ENCODE results near the gene NCKAP5L.

NCKAP5L gene

DNA sequence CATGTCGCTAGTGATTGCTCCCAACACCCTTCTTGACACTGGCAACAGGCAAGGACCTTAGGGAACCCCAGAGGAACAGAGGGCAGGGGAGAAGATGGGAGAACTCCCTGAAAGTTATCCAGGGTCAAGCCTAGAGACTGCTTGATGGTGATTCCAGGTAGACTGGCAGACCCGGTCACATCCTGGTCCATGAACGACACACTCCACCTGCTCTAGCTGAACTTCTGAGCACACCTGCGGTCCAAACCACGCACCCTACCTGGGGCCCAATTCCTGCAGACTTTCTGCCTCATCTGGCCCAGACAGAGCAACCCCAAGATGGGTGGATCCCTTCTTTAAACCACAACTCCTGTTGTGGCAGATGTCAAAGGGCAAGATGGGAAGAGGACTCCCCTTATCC is 34.2 kb downstream of the NCKAP5L start:
- no peaks in the 10 kb centered on the region for H3K9me3 ChIP-seq (ENCODE audit: insufficient read depth, low read depth, low read length)
- no peaks in the 10 kb centered on the region for H3K79me1 ChIP-seq (ENCODE audit: low read length)
- no peak overlapping the region for H2BK12ac ChIP-seq (ENCODE audit: low read length)
- no peak overlapping the region for H3K4ac ChIP-seq (ENCODE audit: low read depth, low read length)
- H3K4me3 ChIP-seq (ENCODE audit: low read depth, low read length): no peak overlapping the region
- H3K27me3 ChIP-seq (ENCODE audit: insufficient read depth, low read length): no peaks in the 10 kb centered on the region
- no peak overlapping the region for H2BK5ac ChIP-seq (ENCODE audit: low read depth, low read length, poor library complexity)
- no peak overlapping the region for H4K12ac ChIP-seq (ENCODE audit: low read depth, low read length)
- H4K91ac ChIP-seq (ENCODE audit: low read depth, low read length): no peak overlapping the region
- no peak for DNase-seq
- no peaks in the 10 kb centered on the region for H3K4me1 ChIP-seq (ENCODE audit: control insufficient read depth in 1 of 2, insufficient read depth in 2 of 2, low read length in 2 of 2)
- H3K27ac ChIP-seq (ENCODE audit: low read depth, low read length): no peak overlapping the region
- no peak overlapping the region for H2BK120ac ChIP-seq (ENCODE audit: insufficient read depth, low read length, poor library complexity)
- H3K4me2 ChIP-seq (ENCODE audit: low read length): no peak overlapping the region
- H3K9ac ChIP-seq (ENCODE audit: low read length): no peak overlapping the region
- H4K8ac ChIP-seq (ENCODE audit: low read depth, low read length): no peak overlapping the region
- H3K79me2 ChIP-seq (ENCODE audit: control insufficient read depth, insufficient read depth, low read length, poor library complexity): no peaks in the 10 kb centered on the region
- no peak overlapping the region for H3K23ac ChIP-seq (ENCODE audit: low read length)
- peaks cover 60 to 65% of the 10 kb centered on the region in 2 experiments for H3K36me3 ChIP-seq (ENCODE audit: control insufficient read depth in 1 of 2, insufficient read depth in 2 of 2, low read length in 2 of 2)
- no peak overlapping the region for H3K14ac ChIP-seq (ENCODE audit: low read length)
- no CpG with 5 or more reads among the region's 5 CpGs for WGBS (ENCODE audit: extremely low coverage, insufficient coverage, insufficient read length)
- H2AK5ac ChIP-seq (ENCODE audit: low read length): no peak overlapping the region
- H2AFZ ChIP-seq (ENCODE audit: insufficient read depth, low read length, poor library complexity): no peak overlapping the region
- no peak overlapping the region for H3K18ac ChIP-seq (ENCODE audit: low read length)

- Histone ChIP-seq H3K18ac (ENCODE audit: low read length) (no peak overlapping the region), H3K27me3 (ENCODE audit: insufficient read depth, low read length) (no peaks in the 10 kb centered on the region), H2BK5ac (ENCODE audit: low read depth, low read length, poor library complexity) (no peak overlapping the region), H3K14ac (ENCODE audit: low read length) (no peak overlapping the region), H2BK12ac (ENCODE audit: low read length) (no peak overlapping the region), H3K4me3 (ENCODE audit: low read depth, low read length) (no peak overlapping the region), H3K23ac (ENCODE audit: low read length) (no peak overlapping the region), H2AFZ (ENCODE audit: insufficient read depth, low read length, poor library complexity) (no peak overlapping the region), H3K4me2 (ENCODE audit: low read length) (no peak overlapping the region), H2BK120ac (ENCODE audit: insufficient read depth, low read length, poor library complexity) (no peak overlapping the region), H3K9ac (ENCODE audit: low read length) (no peak overlapping the region), H4K8ac (ENCODE audit: low read depth, low read length) (no peak overlapping the region), H2AK5ac (ENCODE audit: low read length) (no peak overlapping the region), H3K79me2 (ENCODE audit: control insufficient read depth, insufficient read depth, low read length, poor library complexity) (no peaks in the 10 kb centered on the region), H3K27ac (ENCODE audit: low read depth, low read length) (no peak overlapping the region), H4K91ac (ENCODE audit: low read depth, low read length) (no peak overlapping the region), H3K79me1 (ENCODE audit: low read length) (no peaks in the 10 kb centered on the region), H3K4ac (ENCODE audit: low read depth, low read length) (no peak overlapping the region), H3K9me3 (ENCODE audit: insufficient read depth, low read depth, low read length) (no peaks in the 10 kb centered on the region), H4K12ac (ENCODE audit: low read depth, low read length) (no peak overlapping the region), H3K4me1 (ENCODE audit: control insufficient read depth in 1 of 2, insufficient read depth in 2 of 2, low read length in 2 of 2) (no peaks in the 10 kb centered on the region), H3K36me3 (ENCODE audit: control insufficient read depth in 1 of 2, insufficient read depth in 2 of 2, low read length in 2 of 2) (peaks cover 59 to 63% of the 10 kb centered on the region in 2 experiments)
- DNase-seq: no peak
- WGBS (ENCODE audit: extremely low coverage, insufficient coverage, insufficient read length): no CpG with 5 or more reads among the region's 9 CpGs
These were observed 34.6 kb downstream of the NCKAP5L start for GRCh38 chr12:49793620-49794019.

GRCh38 chr12:49792976-49793580 is 35.1 kb downstream of the NCKAP5L start:
- Histone ChIP-seq H2BK5ac (ENCODE audit: low read depth, low read length, poor library complexity) (no peak overlapping the region), H3K4me3 (ENCODE audit: low read depth, low read length) (no peak overlapping the region), H3K27ac (ENCODE audit: low read depth, low read length) (no peak overlapping the region), H3K9ac (ENCODE audit: low read length) (no peak overlapping the region), H3K18ac (ENCODE audit: low read length) (no peak overlapping the region), H2BK120ac (ENCODE audit: insufficient read depth, low read length, poor library complexity) (no peak overlapping the region), H3K79me2 (ENCODE audit: control insufficient read depth, insufficient read depth, low read length, poor library complexity) (no peaks in the 10 kb centered on the region), H3K9me3 (ENCODE audit: insufficient read depth, low read depth, low read length) (no peaks in the 10 kb centered on the region), H2BK12ac (ENCODE audit: low read length) (peak overlapping the region; percentile 20), H3K4ac (ENCODE audit: low read depth, low read length) (no peak overlapping the region), H4K91ac (ENCODE audit: low read depth, low read length) (no peak overlapping the region), H3K23ac (ENCODE audit: low read length) (no peak overlapping the region), H3K4me2 (ENCODE audit: low read length) (no peak overlapping the region), H2AFZ (ENCODE audit: insufficient read depth, low read length, poor library complexity) (no peak overlapping the region), H3K4me1 (ENCODE audit: control insufficient read depth in 1 of 2, insufficient read depth in 2 of 2, low read length in 2 of 2) (no peaks in the 10 kb centered on the region), H3K36me3 (ENCODE audit: control insufficient read depth in 1 of 2, insufficient read depth in 2 of 2, low read length in 2 of 2) (peaks cover 54 to 59% of the 10 kb centered on the region in 2 experiments), H2AK5ac (ENCODE audit: low read length) (no peak overlapping the region), H3K79me1 (ENCODE audit: low read length) (no peaks in the 10 kb centered on the region), H3K14ac (ENCODE audit: low read length) (no peak overlapping the region), H4K12ac (ENCODE audit: low read depth, low read length) (no peak overlapping the region), H3K27me3 (ENCODE audit: insufficient read depth, low read length) (no peaks in the 10 kb centered on the region), H4K8ac (ENCODE audit: low read depth, low read length) (no peak overlapping the region)
- no CpG with 5 or more reads among the region's 11 CpGs for WGBS (ENCODE audit: extremely low coverage, insufficient coverage, insufficient read length)
- no peak for DNase-seq

- Histone ChIP-seq H4K8ac (ENCODE audit: low read depth, low read length) (no peak overlapping the region), H3K4me2 (ENCODE audit: low read length) (no peak overlapping the region), H3K79me1 (ENCODE audit: low read length) (no peaks in the 10 kb centered on the region), H2BK5ac (ENCODE audit: low read depth, low read length, poor library complexity) (no peak overlapping the region), H2AK5ac (ENCODE audit: low read length) (no peak overlapping the region), H4K12ac (ENCODE audit: low read depth, low read length) (no peak overlapping the region), H3K23ac (ENCODE audit: low read length) (no peak overlapping the region), H3K18ac (ENCODE audit: low read length) (no peak overlapping the region), H2AFZ (ENCODE audit: insufficient read depth, low read length, poor library complexity) (no peak overlapping the region), H3K27ac (ENCODE audit: low read depth, low read length) (no peak overlapping the region), H2BK12ac (ENCODE audit: low read length) (no peak overlapping the region), H2BK120ac (ENCODE audit: insufficient read depth, low read length, poor library complexity) (no peak overlapping the region), H3K79me2 (ENCODE audit: control insufficient read depth, insufficient read depth, low read length, poor library complexity) (no peaks in the 10 kb centered on the region), H3K27me3 (ENCODE audit: insufficient read depth, low read length) (no peaks in the 10 kb centered on the region), H3K4me1 (ENCODE audit: control insufficient read depth in 1 of 2, insufficient read depth in 2 of 2, low read length in 2 of 2) (no peaks in the 10 kb centered on the region), H3K9me3 (ENCODE audit: insufficient read depth, low read depth, low read length) (no peaks in the 10 kb centered on the region), H3K4me3 (ENCODE audit: low read depth, low read length) (no peak overlapping the region), H3K4ac (ENCODE audit: low read depth, low read length) (no peak overlapping the region), H4K91ac (ENCODE audit: low read depth, low read length) (no peak overlapping the region), H3K9ac (ENCODE audit: low read length) (no peak overlapping the region), H3K36me3 (ENCODE audit: control insufficient read depth in 1 of 2, insufficient read depth in 2 of 2, low read length in 2 of 2) (peaks cover 47 to 53% of the 10 kb centered on the region in 2 experiments), H3K14ac (ENCODE audit: low read length) (no peak overlapping the region)
- no CpG with 5 or more reads among the region's 20 CpGs for WGBS (ENCODE audit: extremely low coverage, insufficient coverage, insufficient read length)
- DNase-seq: no peak
These were observed 35.8 kb downstream of the NCKAP5L start for GRCh38 chr12:49792181-49792970.
